ENCODE measurements around the gene WIF1.
A peak's percentile ranks its signal among the peaks of the same experiment; 100 is the strongest.

WIF1 gene

GRCh38 chr12:65094722-65095121 lies 26.4 kb downstream of the WIF1 start:
- no peak overlapping the region for H3K27ac ChIP-seq
- TF ChIP-seq ZFX (IDR thresholded peaks at IDR 0.05; ENCODE audit: borderline replicate concordance): no peak
- TF ChIP-seq CTCF (IDR thresholded peaks at IDR 0.05): no peak

- no peak overlapping the region for H3K27ac ChIP-seq
- TF ChIP-seq CTCF (IDR thresholded peaks at IDR 0.05): no peak
- no peak for TF ChIP-seq ZFX (IDR thresholded peaks at IDR 0.05; ENCODE audit: borderline replicate concordance)
Observed at GRCh38 chr12:65093606-65094005, 27.5 kb downstream of the WIF1 start.

GRCh38 chr12:65090461-65090860 lies 30.6 kb downstream of the WIF1 start:
- H3K27ac ChIP-seq: no peak overlapping the region
- TF ChIP-seq ZFX (IDR thresholded peaks at IDR 0.05; ENCODE audit: borderline replicate concordance) (no peak), CTCF (IDR thresholded peaks at IDR 0.05) (no peak)

GRCh38 chr12:65086236-65086635 lies 34.9 kb downstream of the WIF1 start:
- H3K27ac ChIP-seq: no peak overlapping the region
- TF ChIP-seq CTCF (IDR thresholded peaks at IDR 0.05): no peak
- TF ChIP-seq ZFX (IDR thresholded peaks at IDR 0.05; ENCODE audit: borderline replicate concordance): no peak

GRCh38 chr12:65084579-65084978 lies 36.5 kb downstream of the WIF1 start:
- H3K27ac ChIP-seq: peak overlapping the region; percentile 5; the same call in 1 of the 2 replicates
- TF ChIP-seq ZFX (IDR thresholded peaks at IDR 0.05; ENCODE audit: borderline replicate concordance) (no peak), CTCF (IDR thresholded peaks at IDR 0.05) (no peak)

GRCh38 chr12:65083581-65083980 lies 37.5 kb downstream of the WIF1 start:
- no peak for TF ChIP-seq ZFX (IDR thresholded peaks at IDR 0.05; ENCODE audit: borderline replicate concordance)
- no peak for TF ChIP-seq CTCF (IDR thresholded peaks at IDR 0.05)
- H3K27ac ChIP-seq: no peak overlapping the region

GRCh38 chr12:65082406-65082805 lies 38.7 kb downstream of the WIF1 start:
- TF ChIP-seq ZFX (IDR thresholded peaks at IDR 0.05; ENCODE audit: borderline replicate concordance) (no peak), CTCF (IDR thresholded peaks at IDR 0.05) (no peak)
- peak overlapping the region; percentile 27 for H3K27ac ChIP-seq
